ENCODE data around the gene MGAM2.

GRCh38 chr7:142175594-142175993 is 64.1 kb downstream of the MGAM2 start:
- no peak for TF ChIP-seq USF2 (IDR thresholded peaks at IDR 0.05; ENCODE audit: borderline replicate concordance, low read depth, low read length)
- TF ChIP-seq RCOR1 (conservative IDR thresholded peaks at IDR 0.05; ENCODE audit: low read depth, low read length): no peak
- no peak for TF ChIP-seq SIN3A (IDR thresholded peaks at IDR 0.05; ENCODE audit: low read depth, low read length)
- TF ChIP-seq CEBPZ (IDR thresholded peaks at IDR 0.05; ENCODE audit: low read depth, low read length): no peak
- no peak for TF ChIP-seq EGR1 (IDR thresholded peaks at IDR 0.05; ENCODE audit: borderline replicate concordance in 1 of 2, low read depth in 2 of 2, low read length in 2 of 2)
- TF ChIP-seq JUND (IDR thresholded peaks at IDR 0.05; ENCODE audit: low read depth, low read length): no peak
- no peak for TF ChIP-seq STAT3 (IDR thresholded peaks at IDR 0.05; ENCODE audit: low read depth, low read length)
- TF ChIP-seq POLR2AphosphoS5 (IDR thresholded peaks at IDR 0.05; ENCODE audit: low read length): no peak
- TF ChIP-seq FOXM1 (IDR thresholded peaks at IDR 0.05; ENCODE audit: low read depth, low read length): no peak
- no peak for TF ChIP-seq POLR2A (IDR thresholded peaks at IDR 0.05; ENCODE audit: low read depth, low read length)
- TF ChIP-seq RAD21 (IDR thresholded peaks at IDR 0.05; ENCODE audit: insufficient read depth, low read depth, low read length): no peak
- TF ChIP-seq TBL1XR1 (IDR thresholded peaks at IDR 0.05; ENCODE audit: low read depth, low read length): no peak
